ENCODE measurements around the gene MGAT4A.

GRCh38 chr2:98751748-98752147 lies 20.8 kb upstream of the MGAT4A start:
- TF ChIP-seq, protein P1, sequence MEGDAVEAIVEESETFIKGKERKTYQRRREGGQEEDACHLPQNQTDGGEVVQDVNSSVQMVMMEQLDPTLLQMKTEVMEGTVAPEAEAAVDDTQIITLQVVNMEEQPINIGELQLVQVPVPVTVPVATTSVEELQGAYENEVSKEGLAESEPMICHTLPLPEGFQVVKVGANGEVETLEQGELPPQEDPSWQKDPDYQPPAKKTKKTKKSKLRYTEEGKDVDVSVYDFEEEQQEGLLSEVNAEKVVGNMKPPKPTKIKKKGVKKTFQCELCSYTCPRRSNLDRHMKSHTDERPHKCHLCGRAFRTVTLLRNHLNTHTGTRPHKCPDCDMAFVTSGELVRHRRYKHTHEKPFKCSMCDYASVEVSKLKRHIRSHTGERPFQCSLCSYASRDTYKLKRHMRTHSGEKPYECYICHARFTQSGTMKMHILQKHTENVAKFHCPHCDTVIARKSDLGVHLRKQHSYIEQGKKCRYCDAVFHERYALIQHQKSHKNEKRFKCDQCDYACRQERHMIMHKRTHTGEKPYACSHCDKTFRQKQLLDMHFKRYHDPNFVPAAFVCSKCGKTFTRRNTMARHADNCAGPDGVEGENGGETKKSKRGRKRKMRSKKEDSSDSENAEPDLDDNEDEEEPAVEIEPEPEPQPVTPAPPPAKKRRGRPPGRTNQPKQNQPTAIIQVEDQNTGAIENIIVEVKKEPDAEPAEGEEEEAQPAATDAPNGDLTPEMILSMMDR (IDR thresholded peaks at IDR 0.05) = no peak
- TF ChIP-seq POLR2A (IDR thresholded peaks at IDR 0.05) = no peak
